Tibial artery (tissue), 4 donors: Measurements from ENCODE around the gene ARHGEF3.

Experiments used
- DNase-seq, 2 donors: peaks; one replicate each; pipeline ENCODE4 v3.0.0-alpha.2; 2019
- H3K27ac ChIP-seq, 2 donors: fragments of 200-600 bp; sonication (generic) in 1 of 2; 1 replicate in 1 of 2; 2 replicates in 1 of 2; pipeline ENCODE4 v1.5.1; 2018 to 2019; ENCODE audit warnings: mild to moderate bottlenecking in 1 of 2
- H3K27me3 ChIP-seq, 2 donors: fragments of 200-600 bp; sonication (generic) in 1 of 2; one replicate each; pipeline versions ENCODE4 v1.5.1 to v1.6.0; 2016 to 2019
- H3K36me3 ChIP-seq, 3 donors: fragments of 200-600 bp; sonication (generic) in 2 of 3; one replicate each; pipeline ENCODE4 v1.5.1; 2016 to 2019; ENCODE audit warnings: mild to moderate bottlenecking in 2 of 3
- H3K4me1 ChIP-seq, 4 donors: fragments of 200-600 bp; sonication (generic) in 2 of 4; 1 replicate in 3 of 4; 2 replicates in 1 of 4; pipeline ENCODE4 v1.5.1; 2016 to 2019
- H3K4me3 ChIP-seq, 2 donors: fragments of 200-600 bp; sonication (generic) in 1 of 2; 1 replicate in 1 of 2; 2 replicates in 1 of 2; pipeline ENCODE4 v1.5.1; 2018 to 2019; ENCODE audit warnings: mild to moderate bottlenecking in 2 of 2
- H3K9me3 ChIP-seq, 3 donors: fragments of 200-600 bp; sonication (generic) in 1 of 3; one replicate each; pipeline ENCODE4 v1.5.1; 2016 to 2019
- intact Hi-C: fragments of 100-400 bp; cut with DNase I; formaldehyde crosslinking; loops from one replicate; pipeline ENCODE4 v1.15.0; 2023; ENCODE audit warnings: low total_unique reads
- TF ChIP-seq, protein P1 (sequence below), 2 experiments: fragments of 200-600 bp in 1 of 2; fragments of 450-650 bp in 1 of 2; IDR thresholded peaks; one replicate each; pipeline ENCODE4 v1.5.1; 2017 to 2019; ENCODE audit warnings: antibody characterized with exemption in 2 of 2, mild to moderate bottlenecking in 1 of 2, moderate library complexity in 1 of 2

The ARHGEF3 gene

GRCh38 chr3:56838448-56838847 lies 36.7 kb upstream of the ARHGEF3 start:
- Histone ChIP-seq H3K36me3 (no peaks in the 10 kb centered on the region), H3K4me1 (no peaks in the 10 kb centered on the region), H3K4me3 (no peak overlapping the region), H3K27me3 (no peaks in the 10 kb centered on the region), H3K9me3 (no peaks in the 10 kb centered on the region), H3K27ac (no peak overlapping the region)
- no peak for DNase-seq
- TF ChIP-seq, protein P1, sequence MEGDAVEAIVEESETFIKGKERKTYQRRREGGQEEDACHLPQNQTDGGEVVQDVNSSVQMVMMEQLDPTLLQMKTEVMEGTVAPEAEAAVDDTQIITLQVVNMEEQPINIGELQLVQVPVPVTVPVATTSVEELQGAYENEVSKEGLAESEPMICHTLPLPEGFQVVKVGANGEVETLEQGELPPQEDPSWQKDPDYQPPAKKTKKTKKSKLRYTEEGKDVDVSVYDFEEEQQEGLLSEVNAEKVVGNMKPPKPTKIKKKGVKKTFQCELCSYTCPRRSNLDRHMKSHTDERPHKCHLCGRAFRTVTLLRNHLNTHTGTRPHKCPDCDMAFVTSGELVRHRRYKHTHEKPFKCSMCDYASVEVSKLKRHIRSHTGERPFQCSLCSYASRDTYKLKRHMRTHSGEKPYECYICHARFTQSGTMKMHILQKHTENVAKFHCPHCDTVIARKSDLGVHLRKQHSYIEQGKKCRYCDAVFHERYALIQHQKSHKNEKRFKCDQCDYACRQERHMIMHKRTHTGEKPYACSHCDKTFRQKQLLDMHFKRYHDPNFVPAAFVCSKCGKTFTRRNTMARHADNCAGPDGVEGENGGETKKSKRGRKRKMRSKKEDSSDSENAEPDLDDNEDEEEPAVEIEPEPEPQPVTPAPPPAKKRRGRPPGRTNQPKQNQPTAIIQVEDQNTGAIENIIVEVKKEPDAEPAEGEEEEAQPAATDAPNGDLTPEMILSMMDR (IDR thresholded peaks at IDR 0.05), result no peak
- intact Hi-C loops, result no loop called here

- intact Hi-C loops, result no loop called here
- H3K9me3 ChIP-seq, result no peaks in the 10 kb centered on the region
- TF ChIP-seq, protein P1 (IDR thresholded peaks at IDR 0.05), result no peak
- no peaks in the 10 kb centered on the region for H3K36me3 ChIP-seq
- H3K4me3 ChIP-seq, result no peak overlapping the region
- H3K27ac ChIP-seq, result no peak overlapping the region
- no peaks in the 10 kb centered on the region for H3K27me3 ChIP-seq
- no peaks in the 10 kb centered on the region for H3K4me1 ChIP-seq
- no peak for DNase-seq
These were observed 35.6 kb upstream of the ARHGEF3 start for GRCh38 chr3:56837196-56837955.

DNA sequence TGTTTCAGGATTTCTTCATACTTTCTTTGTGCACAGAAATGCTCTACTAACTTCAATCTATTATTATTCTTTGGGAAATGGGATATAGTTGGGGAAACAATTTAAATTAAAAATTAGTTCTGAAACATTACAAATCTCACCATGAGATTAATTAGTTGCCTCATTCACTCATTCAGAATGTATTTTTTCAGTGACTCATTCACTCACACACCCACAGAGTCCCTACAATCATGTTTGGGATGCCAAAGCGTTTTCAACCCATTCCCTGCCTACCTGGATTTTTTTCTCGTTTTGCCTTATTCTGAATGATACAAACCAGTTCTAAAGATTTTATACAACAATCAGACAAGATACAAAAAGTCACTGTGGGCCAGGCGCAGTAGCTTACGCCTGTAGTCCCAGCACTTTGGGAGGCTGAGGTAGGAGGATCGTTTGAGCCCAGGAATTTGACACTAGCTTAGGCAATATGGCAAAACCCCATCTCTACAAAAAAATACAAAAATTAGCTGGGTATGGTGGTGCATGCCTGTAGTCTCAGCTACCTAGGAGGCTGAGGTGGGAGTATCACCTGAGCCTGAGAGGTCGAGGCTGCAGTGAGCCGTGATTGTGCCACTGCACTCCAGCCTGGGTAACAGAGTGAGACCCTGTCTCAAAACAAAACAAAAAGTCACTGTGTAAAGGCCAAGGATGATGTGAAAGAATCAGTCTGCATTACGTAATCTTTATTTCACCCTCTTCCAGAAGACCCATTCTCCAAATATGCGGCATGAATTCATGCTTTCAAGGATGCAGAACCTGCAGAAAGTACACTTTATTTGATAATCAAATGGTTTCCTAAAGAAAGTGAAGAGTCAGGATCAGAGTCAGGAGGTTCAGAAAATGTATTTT lies 34.8 kb upstream of the ARHGEF3 start:
- no peaks in the 10 kb centered on the region for H3K9me3 ChIP-seq
- no peak for DNase-seq
- no peak overlapping the region for H3K27ac ChIP-seq
- H3K4me3 ChIP-seq, result no peak overlapping the region
- no peaks in the 10 kb centered on the region for H3K36me3 ChIP-seq
- no peaks in the 10 kb centered on the region for H3K4me1 ChIP-seq
- TF ChIP-seq, protein P1 (IDR thresholded peaks at IDR 0.05), result no peak
- intact Hi-C loops, result no loop called here
- H3K27me3 ChIP-seq, result no peaks in the 10 kb centered on the region

- no peak for DNase-seq
- H3K4me3 ChIP-seq, result no peak overlapping the region
- H3K27ac ChIP-seq, result no peak overlapping the region
- H3K9me3 ChIP-seq, result no peaks in the 10 kb centered on the region
- intact Hi-C loops, result no loop called here
- H3K4me1 ChIP-seq, result no peaks in the 10 kb centered on the region
- H3K36me3 ChIP-seq, result no peaks in the 10 kb centered on the region
- TF ChIP-seq, protein P1 (IDR thresholded peaks at IDR 0.05), result no peak
- H3K27me3 ChIP-seq, result no peaks in the 10 kb centered on the region
These were observed 34.0 kb upstream of the ARHGEF3 start for GRCh38 chr3:56835650-56836227.

DNA sequence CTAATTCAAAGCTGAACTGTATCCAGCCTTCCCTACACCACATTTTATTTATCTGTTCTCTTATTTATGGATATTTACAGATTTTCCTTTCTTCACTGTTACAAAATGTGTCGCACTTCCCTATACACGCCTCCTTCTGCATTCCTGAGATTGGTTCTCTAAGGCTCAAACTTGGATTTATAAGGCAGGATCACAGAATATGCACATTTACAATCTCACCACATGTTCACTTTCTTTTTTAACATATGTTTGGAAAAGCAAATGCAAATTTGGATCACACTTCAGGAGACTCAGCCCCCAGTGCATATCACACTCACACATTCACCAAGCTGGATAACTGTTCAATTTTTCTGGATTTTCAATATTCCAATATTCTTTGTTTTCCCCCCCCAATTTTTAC lies 31.8 kb upstream of the ARHGEF3 start:
- H3K36me3 ChIP-seq, result no peaks in the 10 kb centered on the region
- H3K4me3 ChIP-seq, result no peak overlapping the region
- H3K27me3 ChIP-seq, result no peaks in the 10 kb centered on the region
- H3K27ac ChIP-seq, result no peak overlapping the region
- intact Hi-C loops, result no loop called here
- no peaks in the 10 kb centered on the region for H3K9me3 ChIP-seq
- TF ChIP-seq, protein P1 (IDR thresholded peaks at IDR 0.05), result no peak
- no peaks in the 10 kb centered on the region for H3K4me1 ChIP-seq
- DNase-seq, result no peak
